ENCODE results near the gene TMOD1. TPM values are rescaled to one million over a fixed set of nuclear protein-coding genes. Genes with fewer than 3 reads are reported as not detected.

TMOD1 gene
- total RNA-seq, 1 donor from 2014 or later = 12.9 TPM

GRCh38 chr9:97515662-97516061 lies 14.2 kb downstream of the TMOD1 start:
- TF ChIP-seq CTCF (conservative IDR thresholded peaks at IDR 0.05) = no peak
- Mint-ChIP-seq H3K4me3 (no peak overlapping the region), H3K9me3 (no peaks in the 10 kb centered on the region), H3K4me1 (ENCODE audit: unreplicated experiment) (peaks cover 20% of the 10 kb centered on the region), H3K27ac (peak overlapping the region; percentile 22), H3K36me3 (no peaks in the 10 kb centered on the region), H3K27me3 (peaks cover 32% of the 10 kb centered on the region)
- DNase-seq (ENCODE audit: extremely low spot score, unreplicated experiment) = no peak

- Mint-ChIP-seq H3K9me3 (no peaks in the 10 kb centered on the region), H3K4me3 (no peak overlapping the region), H3K27me3 (peaks cover 32% of the 10 kb centered on the region), H3K27ac (peak overlapping the region; percentile 22), H3K4me1 (ENCODE audit: unreplicated experiment) (peaks cover 20% of the 10 kb centered on the region), H3K36me3 (no peaks in the 10 kb centered on the region)
- DNase-seq (ENCODE audit: extremely low spot score, unreplicated experiment) = no peak
- no peak for TF ChIP-seq CTCF (conservative IDR thresholded peaks at IDR 0.05)
Measured at GRCh38 chr9:97516111-97516510, 14.6 kb downstream of the TMOD1 start.

GRCh38 chr9:97517331-97518089 lies 16.0 kb downstream of the TMOD1 start:
- Mint-ChIP-seq H3K9me3 (no peaks in the 10 kb centered on the region), H3K4me1 (ENCODE audit: unreplicated experiment) (peaks cover 20% of the 10 kb centered on the region), H3K4me3 (no peak overlapping the region), H3K27me3 (peaks cover 32% of the 10 kb centered on the region), H3K36me3 (no peaks in the 10 kb centered on the region), H3K27ac (no peak overlapping the region)
- no peak for TF ChIP-seq CTCF (conservative IDR thresholded peaks at IDR 0.05)
- DNase-seq (ENCODE audit: extremely low spot score, unreplicated experiment) = no peak

GRCh38 chr9:97518166-97518908 lies 16.9 kb downstream of the TMOD1 start:
- Mint-ChIP-seq H3K27me3 (peaks cover 32% of the 10 kb centered on the region), H3K4me3 (no peak overlapping the region), H3K36me3 (no peaks in the 10 kb centered on the region), H3K9me3 (no peaks in the 10 kb centered on the region), H3K27ac (no peak overlapping the region), H3K4me1 (ENCODE audit: unreplicated experiment) (peaks cover 20% of the 10 kb centered on the region)
- no peak for TF ChIP-seq CTCF (conservative IDR thresholded peaks at IDR 0.05)
- no peak for DNase-seq (ENCODE audit: extremely low spot score, unreplicated experiment)

GRCh38 chr9:97518909-97519307 lies 17.4 kb downstream of the TMOD1 start:
- TF ChIP-seq CTCF (conservative IDR thresholded peaks at IDR 0.05) = no peak
- DNase-seq (ENCODE audit: extremely low spot score, unreplicated experiment) = no peak
- H3K4me3 Mint-ChIP-seq = peak overlapping the region; percentile 37
- H3K27ac Mint-ChIP-seq = peak overlapping the region; percentile 62
- H3K36me3 Mint-ChIP-seq = no peaks in the 10 kb centered on the region
- peaks cover 20% of the 10 kb centered on the region for H3K4me1 Mint-ChIP-seq (ENCODE audit: unreplicated experiment)
- no peaks in the 10 kb centered on the region for H3K9me3 Mint-ChIP-seq
- peaks cover 32% of the 10 kb centered on the region for H3K27me3 Mint-ChIP-seq

Measured in type B pancreatic cell (in vitro differentiated cells).